B cell (primary cell): ENCODE data around the gene MATN1. TPM values are rescaled to one million over a fixed set of nuclear protein-coding genes. Genes with fewer than 3 reads are reported as not detected.
A peak's percentile ranks its signal among the peaks of the same experiment; 100 is the strongest.

Source experiments
- ATAC-seq: fragments of 200-7000 bp; cut with Tn5 transposase; one replicate; pipeline ENCODE4 v1.10.0; 2021; ENCODE audit warnings: low read depth, mild to moderate bottlenecking, moderate number of reproducible peaks, moderate library complexity
- CTCF ChIA-PET: fragments of 350-600 bp; sonication (Branson Sonifier 250); formaldehyde crosslinking; loops from one replicate; lab custom pipeline; 2021; ENCODE audit warnings: antibody characterized with exemption, inconsistent platforms; lab: Charles Lee
- POLR2A ChIA-PET: fragments of 350-600 bp; sonication (Branson Sonifier 250); formaldehyde crosslinking; loops from one replicate; lab custom pipeline; 2021; ENCODE audit warnings: antibody characterized with exemption; lab: Charles Lee
- DNase-seq: peaks from one replicate; pipeline ENCODE4 v3.0.0; 2013
- H2AFZ ChIP-seq: 2 replicates; pipeline ENCODE4 v1.6.1; 2012; ENCODE audit warnings: mild to moderate bottlenecking, low read depth, low read length; ENCODE audit not compliant: insufficient read depth, poor library complexity, severe bottlenecking
- H3K27ac ChIP-seq, 2 donors: 1 replicate in 1 of 2; 2 replicates in 1 of 2; pipeline ENCODE4 v1.5.1; 2012 to 2013; ENCODE audit warnings: low read length in 2 of 2, mild to moderate bottlenecking in 2 of 2, moderate library complexity in 1 of 2
- H3K27me3 ChIP-seq, 4 experiments: fragments of 200-600 bp in 1 of 4; sonication (generic) in 1 of 4; replicated peaks in 1 of 4; 1 replicate in 2 of 4; 2 replicates in 2 of 4; pipeline versions ENCODE4 v1.6.1 to v1.7.0; 2013 to 2016; ENCODE audit warnings: low read length in 3 of 4, mild to moderate bottlenecking in 2 of 4, mixed read lengths in 1 of 4, moderate library complexity in 1 of 4; ENCODE audit not compliant: insufficient read depth in 4 of 4, control insufficient read depth in 3 of 4; ENCODE audit errors: control extremely low read depth in 1 of 4
- H3K36me3 ChIP-seq, 2 experiments: replicated peaks in 1 of 2; 1 replicate in 1 of 2; 2 replicates in 1 of 2; pipeline versions ENCODE4 v1.6.1 to v1.7.1; 2013; ENCODE audit warnings: low read length in 1 of 2; ENCODE audit not compliant: insufficient read depth in 2 of 2, control insufficient read depth in 1 of 2; ENCODE audit errors: control extremely low read depth in 1 of 2, extremely low read depth in 1 of 2
- H3K4me1 ChIP-seq, 2 donors: fragments of 200-600 bp in 1 of 2; sonication (generic) in 1 of 2; 1 replicate in 1 of 2; 2 replicates in 1 of 2; pipeline versions ENCODE4 v1.5.1 to v1.6.1; 2013 to 2017; ENCODE audit warnings: low read length in 2 of 2; ENCODE audit not compliant: control insufficient read depth in 2 of 2, insufficient read depth in 2 of 2
- H3K4me2 ChIP-seq: replicated peaks from 2 replicates; pipeline ENCODE3; 2012; ENCODE audit warnings: mild to moderate bottlenecking, low read depth, low read length; ENCODE audit not compliant: poor library complexity, severe bottlenecking
- H3K4me3 ChIP-seq, 5 experiments: fragments of 200-600 bp in 1 of 5; sonication (generic) in 1 of 5; 1 replicate in 3 of 5; 2 replicates in 2 of 5; pipeline versions ENCODE4 v1.5.1 to v1.7.0; 2011 to 2016; ENCODE audit warnings: low read length in 4 of 5, mild to moderate bottlenecking in 4 of 5, low read depth in 2 of 5, control low read depth in 1 of 5, moderate library complexity in 1 of 5; ENCODE audit not compliant: insufficient read depth in 1 of 5; ENCODE audit errors: control extremely low read depth in 1 of 5, extremely low read depth in 1 of 5
- H3K79me2 ChIP-seq: fragments of 200-600 bp; sonication (generic); one replicate; pipeline ENCODE4 v1.6.0; 2016; ENCODE audit warnings: low read length; ENCODE audit not compliant: control insufficient read depth, insufficient read depth
- H3K9ac ChIP-seq: fragments of 200-600 bp; sonication (generic); 2 replicates; pipeline ENCODE4 v1.6.1; 2017; ENCODE audit warnings: mild to moderate bottlenecking, low read length, moderate library complexity
- H3K9me3 ChIP-seq, 3 donors: one replicate each; pipeline versions ENCODE4 v1.6.1 to v1.7.1; 2013; ENCODE audit warnings: low read length in 2 of 3; ENCODE audit not compliant: control insufficient read depth in 2 of 3, insufficient read depth in 1 of 3; ENCODE audit errors: control extremely low read depth in 1 of 3
- H4K20me1 ChIP-seq: 2 replicates; pipeline ENCODE4 v1.6.0; 2012; ENCODE audit warnings: mild to moderate bottlenecking, low read length; ENCODE audit not compliant: insufficient read depth, control insufficient read depth, poor library complexity, severe bottlenecking
- H3K27ac Mint-ChIP-seq: one replicate; pipeline ENCODE4 v1.8.0; 2021; ENCODE audit warnings: mixed read lengths
- H3K27me3 Mint-ChIP-seq: one replicate; pipeline ENCODE4 v1.8.0; 2021; ENCODE audit warnings: mixed read lengths
- H3K4me1 Mint-ChIP-seq: one replicate; pipeline ENCODE4 v1.8.0; 2021; ENCODE audit warnings: mixed read lengths
- H3K4me3 Mint-ChIP-seq: one replicate; pipeline ENCODE4 v1.8.0; 2021; ENCODE audit warnings: mixed read lengths
- H3K9me3 Mint-ChIP-seq: one replicate; pipeline ENCODE4 v1.8.0; 2022; ENCODE audit warnings: mixed read lengths; ENCODE audit not compliant: insufficient read depth
- CTCF ChIP-seq: fragments of 200-600 bp; IDR thresholded peaks from one replicate; pipeline ENCODE4 v1.8.0; 2022; ENCODE audit warnings: antibody characterized with exemption, mild to moderate bottlenecking
- EZH2 ChIP-seq: IDR thresholded peaks from 2 replicates; pipeline ENCODE4 v1.6.1; 2012; ENCODE audit warnings: borderline replicate concordance, low read depth, mild to moderate bottlenecking, moderate library complexity, low read length; ENCODE audit not compliant: insufficient read depth, poor library complexity, severe bottlenecking
- WGBS: methylation state at CpG from one replicate; pipeline ENCODE4 v1.1.5; 2013; ENCODE audit warnings: missing lambda C conversion rate; ENCODE audit not compliant: insufficient coverage; 5-methylcytosine and 5-hydroxymethylcytosine counted together
- intact Hi-C: fragments of 100-400 bp; cut with micrococcal nuclease; formaldehyde crosslinking; loops from one replicate; pipeline ENCODE4 v1.10.0; 2022
- polyA plus RNA-seq: library from polyadenylated mRNA; depleted of rRNA; stranded (reverse); fragments of >200 nt; gene quantifications from 2 replicates; pipeline ENCODE4 v1.2.3, GENCODE V29; 2012
- total RNA-seq, 2 donors: library from RNA; stranded (reverse); fragments of 120-200 nt in 1 of 2; gene quantifications; 1 replicate in 1 of 2; 2 replicates in 1 of 2; pipeline versions ENCODE4 v1.2.3 to v1.2.4, GENCODE V29; 2013 to 2022

MATN1 gene
- total and polyA plus RNA-seq, 2 donors (not counting 1 experiment from before 2014, with no cell fraction given), result 2.5 to 3.2 TPM

GRCh38 chr1:30761381-30762151, 38.2 kb upstream of the MATN1 start:
- H3K4me2 ChIP-seq, result peak overlapping the region; percentile 94

More at GRCh38 chr1:30761381-30762151, 38.2 kb upstream of the MATN1 start:
- Mint-ChIP-seq H3K9me3 (no peaks in the 10 kb centered on the region), H3K27me3 (no peaks in the 10 kb centered on the region), H3K4me3 (peak overlapping the region; percentile 92), H3K4me1 (peaks cover 88% of the 10 kb centered on the region), H3K27ac (peak overlapping the region; percentile 95)
- peaks cover 50% of the 10 kb centered on the region for H3K79me2 ChIP-seq
- ATAC-seq (no peak), DNase-seq (peak; percentile 57)
- ChIA-PET POLR2A (interaction anchor here (0.7 to 4.7 kb wide), 12 partner anchors 8 to 43 kb away, joined by 3 to 40 read pairs (median 4); no protein-coding TSS in a partner anchor), CTCF (interaction anchor here (1.0 to 27.3 kb wide), 7 partner anchors 7 to 29 kb away, joined by 3 to 769 read pairs (median 5); partner anchors contain the start of gene MATN1)
- peaks cover 68 to 78% of the 10 kb centered on the region in 2 donors for H3K4me1 ChIP-seq
- intact Hi-C loops, result loop anchor here (1.0 to 2.0 kb wide), 2 partner anchors 10 to 17 kb away; no protein-coding TSS in a partner anchor
- peak overlapping the region; percentile 82 to 98 for H3K27ac ChIP-seq
- H3K9me3 ChIP-seq, result no peaks in the 10 kb centered on the region
- H3K4me3 ChIP-seq, result peak overlapping the region in 2 of 5 experiments; percentile 19 to 96
- H2AFZ ChIP-seq, result peak overlapping the region; percentile 58
- peak overlapping the region; percentile 98 for H3K9ac ChIP-seq
- peaks cover 0 to 4% of the 10 kb centered on the region in 2 experiments for H3K36me3 ChIP-seq
- WGBS, result 35% methylated on average over 8 of the region's 11 CpGs
- TF ChIP-seq EZH2, result no peak
- no peak for TF ChIP-seq CTCF
- H3K27me3 ChIP-seq, result no peaks in the 10 kb centered on the region
- H4K20me1 ChIP-seq, result peaks cover 9% of the 10 kb centered on the region
